Measurements from ENCODE around the gene GBGT1. TPM values are rescaled to one million over a fixed set of nuclear protein-coding genes. Genes with fewer than 3 reads are reported as not detected.

Gene GBGT1
- total RNA-seq, 1 donor from 2014 or later = 98.4 TPM

GRCh38 chr9:133117271-133118178 lies 46.2 kb downstream of the GBGT1 start:
- Mint-ChIP-seq H3K36me3 (ENCODE audit: low read depth, unreplicated experiment) (peaks cover 12% of the 10 kb centered on the region), H3K27ac (ENCODE audit: unreplicated experiment) (no peak overlapping the region), H3K27me3 (ENCODE audit: unreplicated experiment) (peaks cover 14% of the 10 kb centered on the region), H3K4me1 (ENCODE audit: unreplicated experiment) (peaks cover 54% of the 10 kb centered on the region), H3K4me3 (ENCODE audit: unreplicated experiment) (peak overlapping the region; percentile 71), H3K9me3 (ENCODE audit: unreplicated experiment) (no peaks in the 10 kb centered on the region)
- TF ChIP-seq, protein P1, sequence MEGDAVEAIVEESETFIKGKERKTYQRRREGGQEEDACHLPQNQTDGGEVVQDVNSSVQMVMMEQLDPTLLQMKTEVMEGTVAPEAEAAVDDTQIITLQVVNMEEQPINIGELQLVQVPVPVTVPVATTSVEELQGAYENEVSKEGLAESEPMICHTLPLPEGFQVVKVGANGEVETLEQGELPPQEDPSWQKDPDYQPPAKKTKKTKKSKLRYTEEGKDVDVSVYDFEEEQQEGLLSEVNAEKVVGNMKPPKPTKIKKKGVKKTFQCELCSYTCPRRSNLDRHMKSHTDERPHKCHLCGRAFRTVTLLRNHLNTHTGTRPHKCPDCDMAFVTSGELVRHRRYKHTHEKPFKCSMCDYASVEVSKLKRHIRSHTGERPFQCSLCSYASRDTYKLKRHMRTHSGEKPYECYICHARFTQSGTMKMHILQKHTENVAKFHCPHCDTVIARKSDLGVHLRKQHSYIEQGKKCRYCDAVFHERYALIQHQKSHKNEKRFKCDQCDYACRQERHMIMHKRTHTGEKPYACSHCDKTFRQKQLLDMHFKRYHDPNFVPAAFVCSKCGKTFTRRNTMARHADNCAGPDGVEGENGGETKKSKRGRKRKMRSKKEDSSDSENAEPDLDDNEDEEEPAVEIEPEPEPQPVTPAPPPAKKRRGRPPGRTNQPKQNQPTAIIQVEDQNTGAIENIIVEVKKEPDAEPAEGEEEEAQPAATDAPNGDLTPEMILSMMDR (IDR thresholded peaks at IDR 0.05; ENCODE audit: unreplicated experiment) = no peak
- no peak for DNase-seq (ENCODE audit: low spot score)

GRCh38 chr9:133116346-133117231 lies 47.1 kb downstream of the GBGT1 start:
- H3K27ac Mint-ChIP-seq (ENCODE audit: unreplicated experiment) = no peak overlapping the region
- H3K4me3 Mint-ChIP-seq (ENCODE audit: unreplicated experiment) = no peak overlapping the region
- no peaks in the 10 kb centered on the region for H3K9me3 Mint-ChIP-seq (ENCODE audit: unreplicated experiment)
- no peak for DNase-seq (ENCODE audit: low spot score)
- TF ChIP-seq, protein P1 (IDR thresholded peaks at IDR 0.05; ENCODE audit: unreplicated experiment) = no peak
- peaks cover 10% of the 10 kb centered on the region for H3K27me3 Mint-ChIP-seq (ENCODE audit: unreplicated experiment)
- peaks cover 45% of the 10 kb centered on the region for H3K4me1 Mint-ChIP-seq (ENCODE audit: unreplicated experiment)
- peaks cover 12% of the 10 kb centered on the region for H3K36me3 Mint-ChIP-seq (ENCODE audit: low read depth, unreplicated experiment)

DNA sequence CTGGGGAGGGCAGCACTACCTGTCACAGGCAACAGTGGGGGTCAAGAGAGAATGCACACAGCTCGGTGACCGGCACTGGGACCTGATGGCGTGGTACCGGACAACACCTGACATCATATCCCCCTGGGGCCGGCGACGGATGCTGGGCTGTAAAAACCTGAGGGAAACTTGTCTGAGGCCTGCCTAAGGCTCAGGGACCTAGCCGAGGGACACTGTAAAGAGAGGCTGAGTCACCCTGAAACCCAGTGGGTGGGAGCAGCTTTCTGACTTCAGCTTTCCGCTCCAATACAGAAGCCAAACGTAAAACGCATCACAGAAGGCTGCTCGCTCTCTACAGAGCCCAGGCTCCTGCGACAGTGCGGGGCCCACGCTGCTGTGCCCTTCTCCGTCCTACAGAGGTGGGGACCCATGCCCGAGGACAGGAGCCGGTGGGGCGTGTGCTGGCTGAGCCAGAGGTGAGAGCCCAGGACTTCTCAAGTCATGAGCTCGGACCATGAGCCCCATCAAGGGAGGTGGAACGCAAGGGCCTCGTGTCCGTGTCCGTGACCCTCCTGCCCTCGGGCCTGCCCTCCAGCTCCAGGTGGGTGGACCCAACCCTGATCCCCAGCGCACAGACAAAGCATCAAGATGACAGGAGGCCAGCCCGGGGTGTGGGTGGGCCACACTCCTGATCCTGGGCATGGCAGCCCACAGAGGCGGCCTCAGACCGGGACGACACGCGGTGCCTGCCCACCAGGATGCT lies 47.9 kb downstream of the GBGT1 start:
- Mint-ChIP-seq H3K4me1 (ENCODE audit: unreplicated experiment) (peaks cover 42% of the 10 kb centered on the region), H3K4me3 (ENCODE audit: unreplicated experiment) (no peak overlapping the region), H3K27ac (ENCODE audit: unreplicated experiment) (no peak overlapping the region), H3K27me3 (ENCODE audit: unreplicated experiment) (peaks cover 8% of the 10 kb centered on the region), H3K9me3 (ENCODE audit: unreplicated experiment) (no peaks in the 10 kb centered on the region), H3K36me3 (ENCODE audit: low read depth, unreplicated experiment) (peaks cover 12% of the 10 kb centered on the region)
- DNase-seq (ENCODE audit: low spot score) = no peak
- TF ChIP-seq, protein P1 (IDR thresholded peaks at IDR 0.05; ENCODE audit: unreplicated experiment) = no peak

DNA sequence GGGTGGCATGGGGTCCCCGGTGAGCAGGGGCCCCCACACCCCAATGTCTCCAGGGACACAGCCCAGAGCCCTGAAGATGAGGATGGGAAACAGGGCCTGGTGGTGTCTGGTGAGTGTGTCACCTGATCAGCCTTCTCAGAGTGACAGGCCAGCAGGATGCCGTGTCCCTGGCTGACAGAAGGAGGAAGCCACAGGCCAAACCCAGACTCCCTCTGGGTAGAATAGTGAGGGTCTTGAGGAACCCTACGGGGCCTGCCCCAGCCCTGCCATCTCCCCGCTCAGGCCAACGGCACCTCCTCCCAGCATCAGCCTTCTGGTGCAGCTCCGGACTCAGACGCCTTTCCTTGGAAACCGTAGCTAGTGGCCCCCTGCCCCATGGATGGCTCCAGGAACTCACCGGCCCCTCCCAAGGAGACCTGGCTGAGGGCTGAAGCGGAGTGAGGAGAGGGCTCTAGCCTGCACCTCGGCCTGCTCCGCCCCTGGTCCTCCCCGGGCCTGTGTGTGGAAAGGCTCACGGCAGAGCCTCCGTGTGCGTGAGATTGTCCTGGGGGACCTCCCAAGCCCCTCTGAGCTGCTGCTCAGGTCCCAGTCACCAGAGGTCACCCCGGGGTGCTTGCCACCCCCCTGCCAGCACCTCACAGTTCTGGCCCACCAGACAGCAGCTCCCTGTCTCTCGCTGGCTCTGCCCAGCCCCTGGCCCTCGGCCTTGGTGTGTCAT lies 48.7 kb downstream of the GBGT1 start:
- TF ChIP-seq, protein P1 (IDR thresholded peaks at IDR 0.05; ENCODE audit: unreplicated experiment) = no peak
- H3K36me3 Mint-ChIP-seq (ENCODE audit: low read depth, unreplicated experiment) = peaks cover 16% of the 10 kb centered on the region
- H3K27ac Mint-ChIP-seq (ENCODE audit: unreplicated experiment) = no peak overlapping the region
- H3K4me1 Mint-ChIP-seq (ENCODE audit: unreplicated experiment) = peaks cover 38% of the 10 kb centered on the region
- H3K4me3 Mint-ChIP-seq (ENCODE audit: unreplicated experiment) = no peak overlapping the region
- no peak for DNase-seq (ENCODE audit: low spot score)
- H3K27me3 Mint-ChIP-seq (ENCODE audit: unreplicated experiment) = peaks cover 8% of the 10 kb centered on the region
- no peaks in the 10 kb centered on the region for H3K9me3 Mint-ChIP-seq (ENCODE audit: unreplicated experiment)

All from endothelial cell (in vitro differentiated cells).